IMR-90 (cell line): ENCODE results near the gene NAPA. TPM values are rescaled to one million over a fixed set of nuclear protein-coding genes. Genes with fewer than 3 reads are reported as not detected.

Source experiments
- ATAC-seq: fragments of 200-7000 bp; cut with Tn5 transposase; 2 replicates; pipeline ENCODE4 v1.9.1; 2020; ENCODE audit warnings: low read depth, mild to moderate bottlenecking, moderate library complexity
- BruUV-seq: library from RNA; stranded (reverse); fragments of 400-500 nt; replicated peaks from 2 replicates; lab custom pipeline; 2021; lab: Mats Ljungman, UMichigan
- CTCF ChIA-PET: fragments of 300-600 bp; formaldehyde crosslinking; extraction: SDS; loops from one replicate; lab custom pipeline; 2021; ENCODE audit warnings: antibody characterized with exemption; lab: Yijun Ruan, JAX
- POLR2A ChIA-PET: fragments of 300-600 bp; sonication (Branson Sonifier 250); formaldehyde crosslinking; loops from one replicate; lab custom pipeline; 2022; ENCODE audit warnings: antibody characterized with exemption; ENCODE audit not compliant: unreplicated experiment; lab: Charles Lee
- DNase-seq: peaks from one replicate; pipeline ENCODE4 v3.0.0; 2013
- H2AFZ ChIP-seq: replicated peaks from 2 replicates; pipeline ENCODE3; 2013; ENCODE audit warnings: low read length, mild to moderate bottlenecking; ENCODE audit not compliant: poor library complexity
- H2AK5ac ChIP-seq: 2 replicates; pipeline ENCODE4 v1.6.1; 2013; ENCODE audit warnings: low read depth, low read length, inconsistent platforms
- H2AK9ac ChIP-seq: replicated peaks from 2 replicates; pipeline ENCODE3; 2013; ENCODE audit warnings: mild to moderate bottlenecking, low read depth, low read length, moderate library complexity; ENCODE audit not compliant: poor library complexity
- H2BK120ac ChIP-seq: 2 replicates; pipeline ENCODE4 v1.6.1; 2013; ENCODE audit warnings: low read depth, low read length, inconsistent platforms
- H2BK15ac ChIP-seq: 3 replicates; pipeline ENCODE4 v1.6.1; 2013; ENCODE audit warnings: low read depth, low read length, inconsistent platforms
- H2BK20ac ChIP-seq: 2 replicates; pipeline ENCODE4 v1.6.1; 2013; ENCODE audit warnings: low read depth, mild to moderate bottlenecking, inconsistent platforms, low read length, moderate library complexity
- H2BK5ac ChIP-seq: 2 replicates; pipeline ENCODE4 v1.6.1; 2013; ENCODE audit warnings: mild to moderate bottlenecking, low read depth, low read length, inconsistent platforms; ENCODE audit not compliant: poor library complexity, severe bottlenecking
- H3K14ac ChIP-seq: replicated peaks from 2 replicates; pipeline ENCODE4 v1.6.1; 2013; ENCODE audit warnings: low read depth, low read length, inconsistent platforms
- H3K18ac ChIP-seq: 2 replicates; pipeline ENCODE4 v1.6.1; 2013; ENCODE audit warnings: low read depth, low read length, control low read depth
- H3K23ac ChIP-seq: 2 replicates; pipeline ENCODE4 v1.6.1; 2013; ENCODE audit warnings: low read depth, low read length, inconsistent platforms
- H3K27ac ChIP-seq: 2 replicates; pipeline ENCODE4 v1.5.1; 2013; ENCODE audit warnings: mild to moderate bottlenecking, control low read depth, low read length; ENCODE audit not compliant: insufficient read depth
- H3K27me3 ChIP-seq: 2 replicates; pipeline ENCODE4 v1.6.1; 2013; ENCODE audit warnings: low read length; ENCODE audit not compliant: control insufficient read depth, insufficient read depth
- H3K36me3 ChIP-seq: 2 replicates; pipeline ENCODE4 v1.6.1; 2013; ENCODE audit warnings: low read length, mixed read lengths; ENCODE audit not compliant: control insufficient read depth, insufficient read depth
- H3K4ac ChIP-seq: 2 replicates; pipeline ENCODE4 v1.6.1; 2013; ENCODE audit warnings: low read depth, low read length, inconsistent platforms
- H3K4me1 ChIP-seq: 2 replicates; pipeline ENCODE4 v1.6.1; 2013; ENCODE audit warnings: low read length, mixed read lengths; ENCODE audit not compliant: control insufficient read depth, insufficient read depth
- H3K4me2 ChIP-seq: 2 replicates; pipeline ENCODE4 v1.6.1; 2013; ENCODE audit warnings: low read depth, mild to moderate bottlenecking, control low read depth, low read length, moderate library complexity
- H3K4me3 ChIP-seq: 2 replicates; pipeline ENCODE4 v1.5.1; 2013; ENCODE audit warnings: low read depth, mild to moderate bottlenecking, control low read depth, low read length, moderate library complexity; ENCODE audit not compliant: insufficient read depth
- H3K56ac ChIP-seq: 2 replicates; pipeline ENCODE4 v1.6.1; 2013; ENCODE audit warnings: low read length, inconsistent platforms; ENCODE audit not compliant: insufficient read depth; ENCODE audit errors: extremely low read depth
- H3K79me1 ChIP-seq, 2 experiments: 2 replicates each; pipeline ENCODE4 v1.6.1; 2013; ENCODE audit warnings: low read length in 2 of 2, inconsistent platforms in 1 of 2, low read depth in 1 of 2
- H3K9ac ChIP-seq: 2 replicates; pipeline ENCODE4 v1.6.1; 2013; ENCODE audit warnings: low read depth, low read length, control low read depth
- H3K9me1 ChIP-seq: 2 replicates; pipeline ENCODE4 v1.6.1; 2013; ENCODE audit warnings: low read length, inconsistent platforms; ENCODE audit not compliant: insufficient read depth
- H3K9me3 ChIP-seq: 2 replicates; pipeline ENCODE4 v1.6.1; 2013; ENCODE audit warnings: low read length; ENCODE audit not compliant: control insufficient read depth, insufficient read depth
- H4K20me1 ChIP-seq: 2 replicates; pipeline ENCODE4 v1.6.1; 2013; ENCODE audit warnings: low read length, inconsistent platforms; ENCODE audit not compliant: insufficient read depth
- H4K5ac ChIP-seq: 2 replicates; pipeline ENCODE4 v1.6.1; 2013; ENCODE audit warnings: mild to moderate bottlenecking, low read depth, low read length, control low read depth
- H4K8ac ChIP-seq, 2 experiments: 2 replicates each; pipeline ENCODE4 v1.6.1; 2013; ENCODE audit warnings: low read depth in 2 of 2, low read length in 2 of 2, control low read depth in 1 of 2, inconsistent platforms in 1 of 2
- H4K91ac ChIP-seq: 2 replicates; pipeline ENCODE4 v1.6.1; 2013; ENCODE audit warnings: low read depth, low read length, inconsistent platforms; ENCODE audit not compliant: insufficient read depth
- BHLHE40 ChIP-seq: fragments of 150-350 bp; IDR thresholded peaks from 2 replicates; pipeline ENCODE4 v1.6.1; 2016; ENCODE audit warnings: mild to moderate bottlenecking, low read depth, low read length
- CEBPB ChIP-seq: IDR thresholded peaks from 2 replicates; pipeline ENCODE4 v1.6.1; 2012; ENCODE audit warnings: low read depth, low read length, improper control_type of control experiment
- CHD1 ChIP-seq: IDR thresholded peaks from 2 replicates; pipeline ENCODE4 v1.6.1; 2012; ENCODE audit warnings: low read depth, low read length, improper control_type of control experiment
- FOS ChIP-seq: fragments of 150-350 bp; IDR thresholded peaks from 2 replicates; pipeline ENCODE4 v1.6.1; 2016; ENCODE audit warnings: low read depth, low read length
- MAFK ChIP-seq: IDR thresholded peaks from 2 replicates; pipeline ENCODE4 v1.6.1; 2012; ENCODE audit warnings: low read depth, low read length, improper control_type of control experiment
- MAZ ChIP-seq: IDR thresholded peaks from 2 replicates; pipeline ENCODE4 v1.6.1; 2012; ENCODE audit warnings: low read depth, mild to moderate bottlenecking, low read length, improper control_type of control experiment, moderate library complexity, borderline replicate concordance
- MXI1 ChIP-seq: IDR thresholded peaks from 2 replicates; pipeline ENCODE4 v1.6.1; 2012; ENCODE audit warnings: low read depth, mild to moderate bottlenecking, low read length, moderate library complexity, borderline replicate concordance
- NFE2L2 ChIP-seq: fragments of 150-350 bp; IDR thresholded peaks from 2 replicates; pipeline ENCODE4 v1.6.1; 2016; ENCODE audit warnings: low read depth, mild to moderate bottlenecking, low read length
- POLR2A ChIP-seq: IDR thresholded peaks from 2 replicates; pipeline ENCODE4 v1.6.1; 2012; ENCODE audit warnings: mild to moderate bottlenecking, low read depth, low read length
- RAD21 ChIP-seq: IDR thresholded peaks from 2 replicates; pipeline ENCODE4 v1.6.1; 2012; ENCODE audit warnings: low read length, improper control_type of control experiment
- RCOR1 ChIP-seq: IDR thresholded peaks from 2 replicates; pipeline ENCODE4 v1.6.1; 2012; ENCODE audit warnings: mild to moderate bottlenecking, low read length, improper control_type of control experiment; ENCODE audit not compliant: insufficient replicate concordance
- RFX5 ChIP-seq: IDR thresholded peaks from 2 replicates; pipeline ENCODE4 v1.8.0; 2012; ENCODE audit warnings: low read depth, mild to moderate bottlenecking, low read length, moderate library complexity
- SMC3 ChIP-seq: fragments of 150-350 bp; IDR thresholded peaks from 2 replicates; pipeline ENCODE4 v1.6.1; 2016; ENCODE audit warnings: low read depth, mild to moderate bottlenecking, antibody characterized with exemption, low read length, moderate library complexity
- WGBS, 2 experiments: methylation state at CpG; one replicate each; pipeline versions ENCODE4 v1.1.5 to v1.1.7; 2013; ENCODE audit warnings: missing lambda C conversion rate in 2 of 2; ENCODE audit not compliant: insufficient read length in 1 of 2; ENCODE audit errors: extremely low coverage in 2 of 2; 5-methylcytosine and 5-hydroxymethylcytosine counted together
- dilution Hi-C: fragments of 300-500 bp; cut with HindIII; formaldehyde crosslinking; loops from one replicate; pipeline ENCODE4 v1.14.3; 2018; ENCODE audit warnings: low sequenced_read_pairs; ENCODE audit not compliant: unreplicated experiment
- in situ Hi-C: fragments of 300-500 bp; cut with MboI; formaldehyde crosslinking; loops from 3 replicates; pipeline ENCODE4 v1.14.3; 2019; ENCODE audit warnings: low sequenced_read_pairs, inconsistent platforms, mixed read lengths
- intact Hi-C: fragments of 100-400 bp; cut with micrococcal nuclease; formaldehyde crosslinking; loops from 2 replicates; pipeline ENCODE4 v1.10.0; 2022
- polyA plus RNA-seq, 3 experiments: library from polyadenylated mRNA; depleted of rRNA; stranded (reverse); fragments of >200 nt; gene quantifications; 2 replicates each; pipeline ENCODE4 v1.2.3, GENCODE V29; 2012; ENCODE audit warnings: low replicate concordance in 1 of 3
- total RNA-seq: library from RNA; depleted of rRNA; stranded (reverse); fragments of >200 nt; gene quantifications from 2 replicates; pipeline ENCODE4 v1.2.3, GENCODE V29; 2012
- TF ChIP-seq, protein P1 (sequence below): conservative IDR thresholded peaks from 2 replicates; pipeline ENCODE4 v1.5.1; 2012; ENCODE audit warnings: mild to moderate bottlenecking, low read depth, low read length, improper control_type of control experiment
- TF ChIP-seq, protein P2 (sequence below): fragments of 150-350 bp; IDR thresholded peaks from 2 replicates; pipeline ENCODE4 v1.6.1; 2016; ENCODE audit warnings: low read depth, mild to moderate bottlenecking, low read length, moderate library complexity, borderline replicate concordance

Gene NAPA
- total and polyA plus RNA-seq, 2 of the 4 experiments (the other 2 are of a cell fraction) = 76.4 to 126 TPM

DNA sequence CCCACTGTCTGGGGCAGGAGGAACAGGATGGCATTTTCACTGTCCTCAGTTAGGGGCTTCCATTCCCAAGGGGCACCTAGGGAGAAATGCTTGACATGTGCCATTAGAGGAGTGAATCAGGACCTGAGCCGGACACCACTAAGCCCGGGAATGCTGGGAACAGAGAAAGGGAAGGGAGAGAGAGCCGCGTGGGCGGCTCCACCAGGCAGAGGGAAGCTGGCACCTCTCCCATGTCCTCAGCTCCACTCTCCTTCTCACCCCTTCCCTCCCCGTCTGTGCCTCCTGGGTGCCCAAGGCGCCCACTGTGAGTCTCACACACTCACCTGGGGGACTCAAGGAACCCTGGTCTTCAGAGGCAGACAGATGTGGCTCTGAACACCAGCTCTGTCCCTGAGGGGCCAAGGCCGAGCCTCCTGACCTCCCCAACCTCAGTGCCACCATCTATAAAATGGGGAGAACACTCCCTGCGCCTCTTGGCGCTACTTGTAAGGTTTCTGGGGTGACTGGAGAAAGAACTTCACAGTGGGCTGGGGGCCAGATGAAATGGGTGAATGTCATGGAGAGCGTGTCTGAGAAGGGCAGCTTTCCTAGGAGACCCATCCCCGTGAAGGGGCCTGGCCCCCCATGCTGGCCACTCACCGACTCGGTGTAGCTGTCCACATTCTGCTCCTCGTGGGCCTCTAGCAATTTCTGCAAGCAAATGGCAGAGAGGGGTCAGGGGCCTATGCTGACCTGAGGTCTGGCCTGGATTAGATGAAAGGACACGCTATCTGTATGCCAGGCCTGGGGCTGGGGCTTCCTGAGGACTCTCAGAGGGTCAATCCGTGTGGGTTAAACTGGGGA, 25.6 kb downstream of the NAPA start:
- Histone ChIP-seq H2BK120ac (no peak overlapping the region), H4K20me1 (peaks cover 6% of the 10 kb centered on the region; the same call in 1 of the 2 replicates), H2AK5ac (no peak overlapping the region), H3K36me3 (peaks cover 44% of the 10 kb centered on the region), H3K79me1 (peaks cover 0 to 19% of the 10 kb centered on the region in 2 experiments; a peak in 2 of 4 replicates), H2BK20ac (no peak overlapping the region), H3K4me2 (no peak overlapping the region), H4K5ac (no peak overlapping the region), H3K27ac (no peak overlapping the region), H3K4me1 (no peaks in the 10 kb centered on the region), H3K27me3 (no peaks in the 10 kb centered on the region), H4K91ac (no peak overlapping the region), H3K23ac (no peak overlapping the region), H4K8ac (no peak overlapping the region), H3K4me3 (no peak overlapping the region), H2AK9ac (no peak overlapping the region), H3K18ac (no peak overlapping the region), H2BK15ac (no peak overlapping the region), H3K9ac (no peak overlapping the region), H2AFZ (no peak overlapping the region), H3K9me1 (peaks cover 6% of the 10 kb centered on the region; the same call in 1 of the 2 replicates), H2BK5ac (peak overlapping the region; percentile 91), H3K56ac (no peak overlapping the region), H3K9me3 (no peaks in the 10 kb centered on the region), H3K4ac (no peak overlapping the region), H3K14ac (no peak overlapping the region)
- intact Hi-C loops = no loop called here
- WGBS, 2 experiments = 100% methylated on average over 2 of the region's 17 CpGs; no CpG with 5 or more reads in 1 of the 2 experiments
- no peak for ATAC-seq
- BruUV-seq = no TSS peak
- POLR2A ChIA-PET = no interaction called here
- in situ Hi-C loops = no loop called here
- no peak for DNase-seq
- CTCF ChIA-PET = no interaction called here
- dilution Hi-C loops = no loop called here
- no peak for TF ChIP-seq CEBPB
- TF ChIP-seq CHD1 = no peak
- TF ChIP-seq RFX5 = no peak
- no peak for TF ChIP-seq MXI1
- no peak for TF ChIP-seq NFE2L2
- TF ChIP-seq SMC3 = no peak
- TF ChIP-seq FOS = no peak
- no peak for TF ChIP-seq BHLHE40
- TF ChIP-seq, protein P1, sequence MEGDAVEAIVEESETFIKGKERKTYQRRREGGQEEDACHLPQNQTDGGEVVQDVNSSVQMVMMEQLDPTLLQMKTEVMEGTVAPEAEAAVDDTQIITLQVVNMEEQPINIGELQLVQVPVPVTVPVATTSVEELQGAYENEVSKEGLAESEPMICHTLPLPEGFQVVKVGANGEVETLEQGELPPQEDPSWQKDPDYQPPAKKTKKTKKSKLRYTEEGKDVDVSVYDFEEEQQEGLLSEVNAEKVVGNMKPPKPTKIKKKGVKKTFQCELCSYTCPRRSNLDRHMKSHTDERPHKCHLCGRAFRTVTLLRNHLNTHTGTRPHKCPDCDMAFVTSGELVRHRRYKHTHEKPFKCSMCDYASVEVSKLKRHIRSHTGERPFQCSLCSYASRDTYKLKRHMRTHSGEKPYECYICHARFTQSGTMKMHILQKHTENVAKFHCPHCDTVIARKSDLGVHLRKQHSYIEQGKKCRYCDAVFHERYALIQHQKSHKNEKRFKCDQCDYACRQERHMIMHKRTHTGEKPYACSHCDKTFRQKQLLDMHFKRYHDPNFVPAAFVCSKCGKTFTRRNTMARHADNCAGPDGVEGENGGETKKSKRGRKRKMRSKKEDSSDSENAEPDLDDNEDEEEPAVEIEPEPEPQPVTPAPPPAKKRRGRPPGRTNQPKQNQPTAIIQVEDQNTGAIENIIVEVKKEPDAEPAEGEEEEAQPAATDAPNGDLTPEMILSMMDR = no peak
- TF ChIP-seq MAZ = no peak
- TF ChIP-seq RAD21 = no peak
- TF ChIP-seq, protein P2, sequence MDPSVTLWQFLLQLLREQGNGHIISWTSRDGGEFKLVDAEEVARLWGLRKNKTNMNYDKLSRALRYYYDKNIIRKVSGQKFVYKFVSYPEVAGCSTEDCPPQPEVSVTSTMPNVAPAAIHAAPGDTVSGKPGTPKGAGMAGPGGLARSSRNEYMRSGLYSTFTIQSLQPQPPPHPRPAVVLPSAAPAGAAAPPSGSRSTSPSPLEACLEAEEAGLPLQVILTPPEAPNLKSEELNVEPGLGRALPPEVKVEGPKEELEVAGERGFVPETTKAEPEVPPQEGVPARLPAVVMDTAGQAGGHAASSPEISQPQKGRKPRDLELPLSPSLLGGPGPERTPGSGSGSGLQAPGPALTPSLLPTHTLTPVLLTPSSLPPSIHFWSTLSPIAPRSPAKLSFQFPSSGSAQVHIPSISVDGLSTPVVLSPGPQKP = no peak
- TF ChIP-seq RCOR1 = no peak
- no peak for TF ChIP-seq MAFK
- TF ChIP-seq POLR2A = no peak
